Mesenteric fat pad (tissue), 1 donor: ENCODE data around the gene RHOG. TPM values are rescaled to one million over a fixed set of nuclear protein-coding genes. Genes with fewer than 3 reads are reported as not detected.

Experiments
- DNase-seq: peaks from one replicate; pipeline ENCODE4 v3.0.0-alpha.2; 2020; ENCODE audit warnings: low spot score
- total RNA-seq: library from RNA; stranded (reverse); fragmentation: NEBNext Ultra II Directional; extraction: Animal tissue kit (Norgen Biotek cat#: 25700); gene quantifications from one replicate; pipeline ENCODE4 v1.2.1, GENCODE V29; 2021
- donor health status: DM: yes; HTN: yes; CAD: no.

RHOG gene
- total RNA-seq, 1 donor from 2014 or later, result 83.3 TPM

- DNase-seq, result no peak
These were observed 19.6 kb upstream of the RHOG start for GRCh38 chr11:3860375-3860774.

DNA sequence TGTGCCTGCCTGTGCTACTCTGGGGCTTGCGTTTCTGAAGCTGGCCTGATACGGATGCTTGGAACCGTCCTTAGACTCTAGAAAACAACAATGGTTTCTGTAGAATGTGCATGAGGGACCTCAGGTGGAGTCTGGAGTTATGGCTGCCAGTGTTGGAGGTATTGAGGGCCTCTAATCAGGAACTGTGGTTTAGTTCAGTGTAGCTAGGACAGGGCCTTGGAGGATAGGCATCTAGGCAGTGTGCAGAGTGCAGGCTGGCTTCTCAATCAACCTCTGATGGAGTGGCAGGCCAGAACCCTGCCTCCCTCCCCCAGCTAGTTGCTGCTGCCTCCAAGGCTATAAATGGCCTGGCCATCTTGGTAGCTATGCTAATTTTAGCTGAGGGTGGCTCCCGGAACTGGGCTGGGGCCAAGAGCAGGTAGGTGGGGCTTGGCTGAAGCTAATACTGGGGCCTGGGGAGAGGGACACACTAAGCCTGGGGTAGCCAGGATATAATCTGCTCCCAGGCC, 18.7 kb upstream of the RHOG start:
- no peak for DNase-seq

DNA sequence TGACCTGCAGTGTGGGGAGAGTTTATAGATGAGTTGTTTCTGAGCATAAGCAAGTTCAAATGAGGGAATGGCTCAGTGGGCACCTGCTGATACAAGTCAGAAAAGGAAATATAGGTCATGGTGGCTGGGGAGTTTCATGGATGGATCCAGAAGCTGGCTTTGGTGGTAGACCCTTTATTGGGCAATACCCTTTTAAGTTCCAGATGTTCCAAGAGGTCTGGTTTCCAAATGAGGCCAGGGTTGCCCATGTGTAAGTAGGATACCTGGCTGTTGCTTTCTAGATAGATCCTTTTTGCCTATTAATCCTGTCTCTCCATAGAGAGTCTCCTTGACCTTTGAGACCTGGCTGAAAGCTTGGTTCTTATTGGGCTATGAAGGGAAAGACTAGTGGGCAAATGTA, 16.9 kb upstream of the RHOG start:
- no peak for DNase-seq

DNA sequence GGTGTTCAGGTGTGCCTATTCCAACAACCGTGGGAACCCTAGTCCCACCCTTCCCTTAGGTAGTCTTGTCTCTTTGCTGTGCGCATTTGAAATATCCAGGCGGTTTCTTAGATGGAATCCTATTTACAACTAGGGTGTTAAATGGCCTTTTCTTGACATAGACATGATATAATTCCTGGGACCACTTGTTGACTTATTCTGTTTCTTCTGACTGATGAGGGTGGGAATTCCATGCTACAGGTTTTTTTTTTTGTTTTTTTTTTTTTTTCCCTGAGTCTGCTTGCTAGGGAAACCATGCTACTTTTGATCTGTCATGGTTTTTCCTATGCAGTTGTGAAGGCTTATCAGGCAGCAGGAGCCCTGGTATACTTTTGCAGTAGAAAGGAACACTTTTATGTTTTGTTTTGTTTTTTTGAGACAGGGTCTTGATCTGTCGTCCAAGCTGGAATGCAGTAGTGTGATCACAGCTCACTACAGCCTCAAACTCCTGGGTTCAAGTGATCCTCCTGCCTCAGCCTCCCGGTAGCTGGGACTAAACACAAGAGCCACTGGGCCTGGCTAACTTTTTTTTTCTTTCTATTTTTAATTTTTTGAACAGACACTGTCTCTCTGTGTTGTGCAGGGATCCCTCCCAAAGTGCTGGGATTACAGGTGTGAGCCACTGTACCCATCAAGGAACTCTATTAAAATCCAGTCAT, 16.2 kb upstream of the RHOG start:
- DNase-seq, result no peak

- peak; percentile 90 for DNase-seq
These were observed 15.2 kb upstream of the RHOG start for GRCh38 chr11:3855808-3856491.

DNA sequence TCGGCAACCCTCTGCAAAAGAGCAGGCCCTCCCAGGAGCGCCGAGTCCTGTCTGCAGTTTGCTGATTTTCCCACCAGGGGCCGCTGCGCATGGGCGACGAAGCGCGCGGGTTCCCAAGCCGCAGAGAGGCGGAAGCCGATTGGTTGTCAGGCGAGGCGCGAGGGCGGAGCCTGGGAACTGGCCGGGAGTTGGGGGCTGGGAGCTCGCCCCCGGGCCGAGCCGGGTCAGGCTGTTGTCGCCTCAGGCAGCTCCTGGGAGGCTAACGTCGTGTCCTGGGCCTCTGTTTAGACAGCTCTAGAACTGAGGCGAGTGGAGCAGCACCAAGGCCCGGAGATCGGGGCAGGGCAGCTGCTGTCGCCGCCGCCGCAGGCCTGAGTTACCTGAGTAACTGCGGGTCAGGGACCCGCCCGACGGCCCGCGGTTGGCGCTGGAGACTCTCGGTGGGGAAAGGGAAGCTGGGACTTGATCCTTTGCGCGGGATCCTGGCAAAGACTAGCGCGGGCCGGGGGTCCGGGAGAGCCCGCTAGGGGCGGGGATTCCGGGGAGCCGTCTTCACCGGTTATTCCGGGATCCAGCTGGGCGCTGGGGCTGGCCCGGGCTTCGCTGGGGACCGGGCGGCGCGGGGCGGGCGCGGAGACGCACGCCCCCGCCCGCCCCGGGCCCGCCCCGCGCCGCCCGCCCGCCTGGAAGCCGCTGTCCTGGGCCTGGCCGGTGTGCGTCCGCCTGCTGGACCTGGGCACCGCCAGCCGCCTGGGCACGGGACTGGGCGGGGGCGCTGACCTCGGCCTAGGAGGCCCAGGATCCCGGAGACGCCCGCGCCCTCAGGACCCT, 14.4 kb upstream of the RHOG start, which contains the start of gene STIM1:
TSS of gene STIM1 (plus strand) at position 688 of the 831 bp plus-strand sequence. CDS start 607 bp downstream, outside the sequence.
- DNase-seq, result peak; percentile 99

- DNase-seq, result no peak
These were observed 13.9 kb upstream of the RHOG start for GRCh38 chr11:3854660-3854976.

- DNase-seq, result no peak
These were observed 13.3 kb upstream of the RHOG start for GRCh38 chr11:3853899-3854659.

GRCh38 chr11:3853545-3853842, 12.7 kb upstream of the RHOG start:
- DNase-seq, result no peak

DNA sequence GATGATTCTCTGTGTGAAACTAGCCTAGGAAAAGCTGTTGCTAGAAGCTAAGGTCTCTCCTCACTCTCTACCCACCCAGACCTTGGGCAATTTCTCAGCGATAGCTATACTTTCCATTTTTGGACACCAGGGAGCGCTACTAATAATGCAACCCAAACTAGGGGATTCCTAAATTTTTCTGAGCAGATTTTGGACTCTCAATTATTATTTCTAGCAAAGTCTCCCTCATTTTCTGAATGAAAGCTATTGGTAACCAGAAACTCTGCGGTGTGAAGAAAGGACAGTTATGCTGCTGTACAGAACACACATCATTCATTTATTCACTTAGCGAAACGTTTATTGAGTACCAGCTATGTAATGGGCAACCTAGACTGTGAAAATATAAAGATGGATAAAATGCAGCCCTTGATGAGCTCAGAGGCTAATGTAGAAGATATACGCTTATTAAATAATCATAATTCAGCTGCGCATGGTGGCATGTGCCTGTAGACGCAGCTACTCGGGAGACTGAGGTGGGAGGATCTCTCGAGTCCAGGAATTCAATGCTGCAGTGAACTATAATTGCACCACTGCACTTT, 8.6 kb upstream of the RHOG start:
- DNase-seq, result no peak

GRCh38 chr11:3845670-3846069, 4.9 kb upstream of the RHOG start:
- no peak for DNase-seq

- no peak for DNase-seq
These were observed 4.5 kb upstream of the RHOG start for GRCh38 chr11:3845246-3845645.

- DNase-seq, result no peak
These were observed 2.6 kb upstream of the RHOG start for GRCh38 chr11:3843326-3843725.

DNA sequence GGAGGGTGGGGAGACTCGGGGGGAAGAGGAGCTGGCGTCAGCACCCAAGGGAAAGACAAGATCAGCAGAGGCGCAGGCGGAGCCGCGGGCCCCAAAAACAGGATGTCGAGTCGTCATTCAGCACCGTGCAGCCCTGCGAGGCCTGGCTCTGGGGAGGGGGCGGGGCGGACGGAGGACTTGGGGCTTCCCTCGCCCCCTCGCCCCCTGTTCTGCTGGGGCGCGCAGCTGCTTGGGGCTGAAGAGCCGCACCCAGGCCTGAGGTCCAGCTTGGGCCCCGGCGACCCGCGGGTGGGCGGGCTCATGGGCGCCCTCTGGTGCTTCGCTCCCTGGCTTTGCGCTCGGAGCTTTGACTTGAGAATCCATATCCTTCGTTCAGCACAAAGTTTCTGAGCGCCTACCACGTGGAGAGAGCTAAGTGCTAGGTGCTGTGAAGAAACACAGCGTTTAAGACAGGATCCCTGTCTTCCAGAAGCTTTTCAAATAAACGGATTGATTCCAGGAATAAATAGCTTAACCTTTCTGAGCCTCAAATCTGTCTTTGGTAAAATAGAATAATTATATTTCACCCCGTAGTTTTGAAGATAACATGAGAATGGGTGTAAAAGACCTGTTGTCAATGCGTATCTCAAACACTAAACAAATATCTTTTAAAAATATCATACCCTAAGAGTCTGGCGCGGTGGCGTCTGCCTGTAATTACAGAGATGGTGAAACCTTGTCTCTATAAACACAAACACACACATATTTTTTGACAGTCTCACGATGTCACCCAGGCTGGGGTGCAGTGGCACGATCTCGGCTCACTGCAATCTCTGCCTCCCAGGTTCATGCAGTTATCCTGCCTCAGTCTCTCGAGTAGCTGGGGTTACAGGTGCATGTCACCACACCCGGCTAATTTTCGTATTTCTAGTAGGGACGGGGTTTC, 929 bp upstream of the RHOG start:
- peak; percentile 94 for DNase-seq

- no peak for DNase-seq
These were observed 522 bp downstream of the RHOG start for GRCh38 chr11:3840004-3840869.

- DNase-seq, result no peak
These were observed 2.3 kb downstream of the RHOG start for GRCh38 chr11:3838504-3838903.

DNA sequence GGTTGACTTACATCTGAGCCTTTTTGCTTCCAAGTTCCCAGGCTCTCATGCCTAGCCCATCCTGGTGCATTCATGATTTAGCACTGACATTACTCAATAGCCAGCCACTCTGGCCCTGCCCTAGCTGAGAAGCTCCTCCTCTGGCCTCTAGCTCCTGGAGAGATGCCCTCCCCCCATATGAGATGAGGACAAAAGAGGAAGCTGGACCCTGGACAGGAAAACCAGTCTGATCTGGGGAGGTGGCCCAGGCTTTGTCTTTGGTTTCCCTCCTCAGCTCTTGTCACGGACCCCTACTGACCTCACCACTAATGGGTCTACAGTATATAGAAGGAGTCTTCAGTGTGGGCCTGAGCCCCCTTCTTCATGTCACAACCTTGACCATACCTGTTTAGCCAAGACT, 3.0 kb downstream of the RHOG start:
- DNase-seq, result no peak

- DNase-seq, result no peak
These were observed 3.9 kb downstream of the RHOG start for GRCh38 chr11:3836903-3837302.

GRCh38 chr11:3835751-3836150, 5.0 kb downstream of the RHOG start:
- no peak for DNase-seq
